Neural crest cell (in vitro differentiated cells): ENCODE measurements around the gene NUP58. TPM values are rescaled to one million over a fixed set of nuclear protein-coding genes. Genes with fewer than 3 reads are reported as not detected.

Experiments
- DNase-seq: peaks from one replicate; pipeline ENCODE4 v3.0.0; 2021; ENCODE audit warnings: low read depth, mixed read lengths, low spot score
- H3K27ac Mint-ChIP-seq: one replicate; pipeline ENCODE4 v1.8.0; 2021; ENCODE audit warnings: mild to moderate bottlenecking, mixed read lengths; ENCODE audit not compliant: unreplicated experiment
- H3K27me3 Mint-ChIP-seq: 2 replicates; pipeline ENCODE4 v1.8.0; 2021; ENCODE audit warnings: low read depth, mild to moderate bottlenecking, mixed read lengths
- H3K36me3 Mint-ChIP-seq: 2 replicates; pipeline ENCODE4 v1.8.0; 2021; ENCODE audit warnings: low read depth, mild to moderate bottlenecking, mixed read lengths
- H3K4me1 Mint-ChIP-seq: 2 replicates; pipeline ENCODE4 v1.8.0; 2021; ENCODE audit warnings: mixed read lengths
- H3K4me3 Mint-ChIP-seq: one replicate; pipeline ENCODE4 v1.8.0; 2021; ENCODE audit warnings: mild to moderate bottlenecking, mixed read lengths
- H3K9me3 Mint-ChIP-seq: 2 replicates; pipeline ENCODE4 v1.8.0; 2021; ENCODE audit warnings: mixed read lengths
- CTCF ChIP-seq: fragments of 200-600 bp; sonication (generic); conservative IDR thresholded peaks from 2 replicates; pipeline ENCODE4 v1.5.0; 2021; ENCODE audit warnings: antibody characterized with exemption, mild to moderate bottlenecking
- total RNA-seq: library from RNA; stranded (reverse); gene quantifications from 2 replicates; pipeline ENCODE4 v1.2.1, GENCODE V29; 2021

Gene NUP58
- total RNA-seq, 1 donor from 2014 or later, result 81.7 TPM

- H3K27ac Mint-ChIP-seq, result no peak overlapping the region
- H3K4me3 Mint-ChIP-seq, result no peak overlapping the region
- TF ChIP-seq CTCF, result no peak
- H3K36me3 Mint-ChIP-seq, result no peaks in the 10 kb centered on the region
- no peak for DNase-seq
- H3K27me3 Mint-ChIP-seq, result peaks cover 8% of the 10 kb centered on the region
- H3K4me1 Mint-ChIP-seq, result no peaks in the 10 kb centered on the region
- no peaks in the 10 kb centered on the region for H3K9me3 Mint-ChIP-seq
Observed at GRCh38 chr13:25391932-25392331, 90.5 kb downstream of the NUP58 start.

Other genes with a start within 250 kb of the NUP58 start
- 0.14 TPM in 2 replicates for gene PABPC3, start 205.5 kb upstream of the NUP58 start, total RNA-seq
- gene AMER2, start 129.3 kb upstream of the NUP58 start, total RNA-seq, result 3.9 and 4.1 TPM in 2 replicates
- 14.5 and 14.8 TPM in 2 replicates for gene MTMR6, start 14.1 kb upstream of the NUP58 start, total RNA-seq
- gene ATP8A2, start 70.3 kb downstream of the NUP58 start, total RNA-seq, result 3.4 and 3.7 TPM in 2 replicates